Endothelial cell of umbilical vein (primary cell): Measurements from ENCODE around the gene DPP6. TPM values are rescaled to one million over a fixed set of nuclear protein-coding genes. Genes with fewer than 3 reads are reported as not detected.

Source experiments
- BruUV-seq: library from RNA; stranded (reverse); fragments of 400-500 nt; replicated peaks from 2 replicates; lab custom pipeline; 2021; lab: Mats Ljungman, UMichigan
- CTCF ChIA-PET: fragments of 300-600, 350-600 bp; sonication (Branson Sonifier 250); formaldehyde crosslinking; loops from one replicate; lab custom pipeline; 2021; ENCODE audit warnings: antibody characterized with exemption, inconsistent platforms; lab: Charles Lee
- POLR2A ChIA-PET: fragments of 300-600, 350-600 bp; sonication (Branson Sonifier 250); formaldehyde crosslinking; loops from one replicate; lab custom pipeline; 2021; ENCODE audit warnings: antibody characterized with exemption, inconsistent platforms; lab: Charles Lee
- DNase-seq: peaks from one replicate; pipeline ENCODE4 v3.0.0-alpha.2; 2011; ENCODE audit warnings: low read depth, low spot score
- FAIRE-seq: peaks from 2 replicates; lab custom pipeline; 2011; peaks lifted over from hg19 to GRCh38; lab: Jason Lieb, UNC
- H2AFZ ChIP-seq: 2 replicates; pipeline ENCODE4 v1.6.0; 2012; ENCODE audit warnings: low read depth, low read length, control low read depth, inconsistent platforms
- H3K27ac ChIP-seq: 2 replicates; pipeline ENCODE4 v1.5.1; 2011; ENCODE audit warnings: low read depth, mild to moderate bottlenecking, control low read depth, low read length, moderate library complexity; ENCODE audit not compliant: insufficient read depth
- H3K27me3 ChIP-seq, 2 experiments: 2 replicates each; pipeline versions ENCODE4 v1.6.0 to v1.6.1; 2011; ENCODE audit warnings: low read length in 2 of 2, mixed read lengths in 1 of 2; ENCODE audit not compliant: control insufficient read depth in 2 of 2, insufficient read depth in 2 of 2
- H3K36me3 ChIP-seq, 2 experiments: 2 replicates in 1 of 2; 3 replicates in 1 of 2; pipeline ENCODE4 v1.5.1; 2011; ENCODE audit warnings: low read length in 2 of 2, mild to moderate bottlenecking in 1 of 2, moderate library complexity in 1 of 2; ENCODE audit not compliant: control insufficient read depth in 2 of 2, insufficient read depth in 2 of 2; ENCODE audit errors: extremely low read depth in 1 of 2
- H3K4me1 ChIP-seq: 3 replicates; pipeline ENCODE4 v1.5.1; 2011; ENCODE audit warnings: mild to moderate bottlenecking, low read length; ENCODE audit not compliant: control insufficient read depth, insufficient read depth; ENCODE audit errors: extremely low read depth
- H3K4me2 ChIP-seq: 2 replicates; pipeline ENCODE4 v1.6.1; 2011; ENCODE audit warnings: low read length, control low read depth, mixed read lengths; ENCODE audit not compliant: insufficient read depth
- H3K4me3 ChIP-seq, 3 experiments: fragments of 200-600 bp in 1 of 3; sonication (generic), shearing (Covaris generic) in 1 of 3; replicated peaks in 1 of 3; 2 replicates each; pipeline ENCODE4 v1.5.1; 2011 to 2016; ENCODE audit warnings: control low read depth in 3 of 3, low read length in 3 of 3, mild to moderate bottlenecking in 2 of 3, inconsistent platforms in 1 of 3, low read depth in 1 of 3, moderate library complexity in 1 of 3; ENCODE audit not compliant: insufficient read depth in 1 of 3
- H3K79me2 ChIP-seq: 2 replicates; pipeline ENCODE4 v1.6.0; 2012; ENCODE audit warnings: low read length, inconsistent platforms; ENCODE audit not compliant: control insufficient read depth, insufficient read depth
- H3K9ac ChIP-seq: replicated peaks from 2 replicates; pipeline ENCODE3; 2011; ENCODE audit warnings: low read length, control low read depth; ENCODE audit not compliant: insufficient read depth; ENCODE audit errors: extremely low read depth
- H3K9me1 ChIP-seq: replicated peaks from 3 replicates; pipeline ENCODE4 v1.6.0; 2011; ENCODE audit warnings: mild to moderate bottlenecking, low read length; ENCODE audit not compliant: control insufficient read depth, insufficient read depth; ENCODE audit errors: extremely low read depth
- H3K9me3 ChIP-seq: replicated peaks from 2 replicates; pipeline ENCODE4 v1.5.1; 2012; ENCODE audit warnings: low read length, inconsistent platforms; ENCODE audit not compliant: control insufficient read depth, insufficient read depth
- H4K20me1 ChIP-seq: replicated peaks from 2 replicates; pipeline ENCODE3; 2011; ENCODE audit warnings: mild to moderate bottlenecking, low read length; ENCODE audit not compliant: control insufficient read depth, insufficient read depth; ENCODE audit errors: extremely low read depth
- CTCF ChIP-seq, 2 donors: IDR thresholded peaks; 1 replicate in 1 of 2; 2 replicates in 1 of 2; pipeline ENCODE4 v1.5.1; 2011; ENCODE audit warnings: low read length in 2 of 2, mild to moderate bottlenecking in 2 of 2, moderate library complexity in 2 of 2, control low read depth in 1 of 2, inconsistent platforms in 1 of 2, low read depth in 1 of 2; ENCODE audit not compliant: insufficient read depth in 1 of 2; ENCODE audit errors: extremely low read depth in 1 of 2
- EZH2 ChIP-seq: IDR thresholded peaks from 2 replicates; pipeline ENCODE4 v1.6.1; 2012; ENCODE audit warnings: borderline replicate concordance, low read depth, mild to moderate bottlenecking, moderate library complexity, low read length, inconsistent platforms; ENCODE audit not compliant: severe bottlenecking
- FOS ChIP-seq: IDR thresholded peaks from 2 replicates; pipeline ENCODE4 v1.6.1; 2011; ENCODE audit warnings: mild to moderate bottlenecking, low read length, moderate library complexity, borderline replicate concordance; ENCODE audit not compliant: insufficient read depth
- GATA2 ChIP-seq: IDR thresholded peaks from 2 replicates; pipeline ENCODE4 v1.7.0; 2011; ENCODE audit warnings: low read depth, mild to moderate bottlenecking, moderate library complexity, mixed read lengths, low read length; ENCODE audit not compliant: insufficient read length, insufficient read depth
- JUN ChIP-seq: IDR thresholded peaks from 2 replicates; pipeline ENCODE4 v1.6.1; 2011; ENCODE audit warnings: borderline replicate concordance, low read depth; ENCODE audit not compliant: insufficient read length, insufficient read depth
- MAX ChIP-seq: IDR thresholded peaks from 2 replicates; pipeline ENCODE4 v1.6.1; 2011; ENCODE audit not compliant: insufficient read depth, insufficient read length
- MYC ChIP-seq: IDR thresholded peaks from one replicate; pipeline ENCODE4 v1.6.1; 2011; ENCODE audit warnings: mild to moderate bottlenecking, low read depth, low read length
- POLR2A ChIP-seq: IDR thresholded peaks from 2 replicates; pipeline ENCODE4 v1.6.1; 2012; ENCODE audit warnings: low read depth, mild to moderate bottlenecking, control low read depth, low read length
- POLR2AphosphoS5 ChIP-seq: IDR thresholded peaks from 2 replicates; pipeline ENCODE4 v1.6.1; 2012; ENCODE audit warnings: low read depth, mild to moderate bottlenecking, control low read depth, low read length, moderate library complexity; ENCODE audit not compliant: insufficient read depth
- dilution Hi-C: fragments of 300-500 bp; cut with MboI; formaldehyde crosslinking; loops from one replicate; pipeline ENCODE4 v1.15.0; 2019; ENCODE audit warnings: low sequenced_read_pairs; ENCODE audit not compliant: extremely low pct_ligation_motif_present
- intact Hi-C: fragments of 100-400 bp; cut with micrococcal nuclease; formaldehyde crosslinking; loops from one replicate; pipeline ENCODE4 v1.10.0; 2022
- polyA plus RNA-seq, 4 experiments: library from polyadenylated mRNA; depleted of rRNA in 3 of 4; stranded (reverse) in 3 of 4; unstranded in 1 of 4; fragments of >200 nt; gene quantifications; 2 replicates each; pipeline versions ENCODE4 v1.2.1 to v1.2.3, GENCODE V29; 2011 to 2012; ENCODE audit warnings: missing spikeins in 1 of 4
- total RNA-seq: library from RNA; stranded (reverse); gene quantifications from 2 replicates; pipeline ENCODE4 v1.2.3, GENCODE V29; 2021

The DPP6 gene
- total and polyA plus RNA-seq, 2 donors (not counting 3 experiments of a cell fraction or from before 2014, with no cell fraction given), result not detected

- no peak overlapping the region for H3K4me2 ChIP-seq
- CTCF ChIA-PET, result no interaction called here
- POLR2A ChIA-PET, result no interaction called here
- dilution Hi-C loops (no loop called here), intact Hi-C loops (no loop called here)
- no peak overlapping the region for H2AFZ ChIP-seq
- H3K4me3 ChIP-seq, result no peak overlapping the region
- no peaks in the 10 kb centered on the region for H3K4me1 ChIP-seq
- no peak overlapping the region for H3K9ac ChIP-seq
- H3K9me1 ChIP-seq, result no peaks in the 10 kb centered on the region
- H3K27me3 ChIP-seq, result no peaks in the 10 kb centered on the region
- no peaks in the 10 kb centered on the region for H4K20me1 ChIP-seq
- no TSS peak for BruUV-seq
- TF ChIP-seq GATA2 (no peak), POLR2AphosphoS5 (no peak), EZH2 (no peak), POLR2A (no peak), JUN (no peak), MAX (no peak), CTCF (IDR thresholded peaks at IDR 0.05; ENCODE audit: extremely low read depth in 1 of 2, insufficient read depth in 1 of 2, low read depth in 1 of 2, low read length in 2 of 2) (no peak), MYC (no peak), FOS (no peak)
- no peaks in the 10 kb centered on the region for H3K36me3 ChIP-seq
- DNase-seq (no peak), FAIRE-seq (no peak)
- no peaks in the 10 kb centered on the region for H3K79me2 ChIP-seq
- H3K27ac ChIP-seq, result no peak overlapping the region
- peaks cover 4% of the 10 kb centered on the region for H3K9me3 ChIP-seq
Observed at GRCh38 chr7:154863766-154864522, 811.7 kb downstream of the DPP6 start.
